ENCODE measurements around the gene S100A2.

DNA sequence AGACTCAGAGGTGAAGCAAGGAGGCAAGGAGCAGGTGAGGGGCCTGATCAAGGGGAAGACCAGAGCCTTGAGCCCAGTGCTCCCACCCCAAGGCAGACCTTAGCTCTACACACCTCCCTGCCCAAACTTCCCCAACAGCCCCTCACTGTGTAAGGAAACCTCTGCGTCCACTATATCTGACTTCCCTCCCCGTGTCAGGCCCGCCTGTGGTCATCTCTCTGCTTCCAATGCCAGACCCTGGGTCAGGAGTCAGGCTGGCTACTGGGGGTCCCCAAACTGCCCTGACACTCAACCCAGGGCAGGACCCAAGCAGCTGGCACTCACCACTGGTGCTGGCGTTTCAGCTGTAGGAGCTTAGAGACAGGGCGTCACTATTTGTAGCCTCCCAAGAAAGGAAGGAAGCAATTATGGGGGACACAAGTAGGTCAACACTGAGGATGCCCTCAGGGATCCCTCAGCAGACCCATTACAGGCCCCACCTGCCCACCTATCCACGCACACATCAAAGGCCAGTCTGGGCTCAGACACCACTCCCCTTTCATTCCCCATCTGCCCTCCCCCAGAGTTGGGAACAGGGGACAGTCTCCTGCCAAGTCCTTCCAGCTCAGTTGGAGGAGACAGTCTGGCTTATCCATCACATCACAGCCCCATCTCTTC is 15.8 kb downstream of the S100A2 start:
- TF ChIP-seq CTCF (IDR thresholded peaks at IDR 0.05; ENCODE audit: low read depth, low read length) (no peak), EZH2phosphoT487 (IDR thresholded peaks at IDR 0.05; ENCODE audit: low read depth) (no peak)

Measured in OCI-LY3 (cell line).